HPDE6-E6E7 (cell line): ENCODE measurements around the gene NAPSA.
"Not testable (repeated sequence)": the region's sequence is repeated elsewhere in the genome, so short reads cannot be mapped to it uniquely, and the experiment has no call there.

Experiments
- DNase-seq: peaks from one replicate; pipeline ENCODE4 v3.0.0; 2011; ENCODE audit warnings: missing footprints; ENCODE audit errors: extremely low spot score

NAPSA gene

GRCh38 chr19:50330365-50331078, 34.9 kb downstream of the NAPSA start:
- DNase-seq: no peak

- DNase-seq: not testable (repeated sequence)
These were observed 35.5 kb downstream of the NAPSA start for GRCh38 chr19:50329926-50330294.

GRCh38 chr19:50329146-50329925, 36.1 kb downstream of the NAPSA start, which contains the start of gene KCNC3:
TSS of gene KCNC3 (minus strand) at chr19:50329377. CDS start at chr19:50329082, 295 bp downstream.
- DNase-seq: no peak

GRCh38 chr19:50328873-50329145, 36.6 kb downstream of the NAPSA start:
- no peak for DNase-seq

- no peak for DNase-seq
These were observed 37.1 kb downstream of the NAPSA start for GRCh38 chr19:50328224-50328872.

GRCh38 chr19:50327461-50328223, 37.8 kb downstream of the NAPSA start:
- DNase-seq: no peak

- DNase-seq: no peak
These were observed 38.4 kb downstream of the NAPSA start for GRCh38 chr19:50327013-50327412.

GRCh38 chr19:50326101-50326664, 39.3 kb downstream of the NAPSA start:
- no peak for DNase-seq

- no peak for DNase-seq
These were observed 39.9 kb downstream of the NAPSA start for GRCh38 chr19:50325310-50326100.

- DNase-seq: no peak
These were observed 41.1 kb downstream of the NAPSA start for GRCh38 chr19:50324331-50324730.

GRCh38 chr19:50323782-50324133, 41.7 kb downstream of the NAPSA start:
- no peak for DNase-seq

- no peak for DNase-seq
These were observed 42.3 kb downstream of the NAPSA start for GRCh38 chr19:50322931-50323781.

- DNase-seq: no peak
These were observed 43.2 kb downstream of the NAPSA start for GRCh38 chr19:50322234-50322633.

GRCh38 chr19:50321831-50322230, 43.6 kb downstream of the NAPSA start:
- no peak for DNase-seq

GRCh38 chr19:50320596-50320995, 44.8 kb downstream of the NAPSA start:
- DNase-seq: no peak

- no peak for DNase-seq
These were observed 45.4 kb downstream of the NAPSA start for GRCh38 chr19:50320051-50320450.

GRCh38 chr19:50319156-50319555, 46.3 kb downstream of the NAPSA start:
- DNase-seq: no peak

GRCh38 chr19:50318438-50318837, 47.0 kb downstream of the NAPSA start:
- DNase-seq: no peak

- no peak for DNase-seq
These were observed 48.3 kb downstream of the NAPSA start for GRCh38 chr19:50317115-50317514.

- no peak for DNase-seq
These were observed 49.5 kb downstream of the NAPSA start for GRCh38 chr19:50315773-50316448.
